Hepatic stellate cell (primary cell): Measurements from ENCODE around the gene AADACL4.

Experiments
- DNase-seq: peaks from one replicate; pipeline ENCODE4 v3.0.0; 2011; ENCODE audit warnings: low spot score

Gene AADACL4

GRCh38 chr1:12643785-12644184 lies at the start of gene AADACL4:
Gene AADACL4 (plus strand): TSS chr1:12644085. CDS start chr1:12644547, 462 bp downstream.
- no peak for DNase-seq

DNA sequence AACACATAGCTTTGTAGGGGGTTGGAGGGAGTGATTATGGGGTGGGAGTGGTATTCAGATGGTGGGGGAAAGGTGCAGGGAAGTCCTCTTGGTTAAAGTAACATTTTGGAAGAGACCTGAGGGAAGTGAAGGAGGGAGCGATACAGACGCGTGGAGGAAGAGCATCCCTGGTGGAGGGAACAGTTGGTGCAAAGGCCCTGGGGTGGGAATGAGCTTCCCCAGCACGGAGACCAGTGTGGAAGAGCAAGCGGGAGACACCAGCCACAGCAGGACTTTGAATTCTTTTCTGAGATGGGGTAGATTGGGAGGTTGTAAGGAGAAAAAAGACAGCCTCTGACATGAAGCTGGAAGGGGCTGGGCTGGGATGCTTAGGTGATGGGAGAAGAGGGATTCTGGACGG lies 49.4 kb upstream of the AADACL4 start:
- DNase-seq: no peak

GRCh38 chr1:12594966-12595756 lies 48.7 kb upstream of the AADACL4 start:
- DNase-seq: peak; percentile 76

DNA sequence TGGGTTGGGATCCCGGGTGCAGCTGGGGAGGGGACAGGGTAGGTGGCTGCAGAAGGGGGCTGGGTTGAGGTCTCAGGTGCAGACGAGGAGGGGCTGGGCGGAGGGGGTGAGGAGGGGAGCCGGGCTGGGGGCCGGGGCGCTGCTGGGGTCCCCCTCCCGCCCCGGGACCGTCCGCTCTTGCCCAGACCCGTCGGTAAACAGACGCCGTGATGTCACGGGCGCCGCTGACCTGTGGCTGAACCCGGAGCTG lies 48.2 kb upstream of the AADACL4 start:
- DNase-seq: no peak

DNA sequence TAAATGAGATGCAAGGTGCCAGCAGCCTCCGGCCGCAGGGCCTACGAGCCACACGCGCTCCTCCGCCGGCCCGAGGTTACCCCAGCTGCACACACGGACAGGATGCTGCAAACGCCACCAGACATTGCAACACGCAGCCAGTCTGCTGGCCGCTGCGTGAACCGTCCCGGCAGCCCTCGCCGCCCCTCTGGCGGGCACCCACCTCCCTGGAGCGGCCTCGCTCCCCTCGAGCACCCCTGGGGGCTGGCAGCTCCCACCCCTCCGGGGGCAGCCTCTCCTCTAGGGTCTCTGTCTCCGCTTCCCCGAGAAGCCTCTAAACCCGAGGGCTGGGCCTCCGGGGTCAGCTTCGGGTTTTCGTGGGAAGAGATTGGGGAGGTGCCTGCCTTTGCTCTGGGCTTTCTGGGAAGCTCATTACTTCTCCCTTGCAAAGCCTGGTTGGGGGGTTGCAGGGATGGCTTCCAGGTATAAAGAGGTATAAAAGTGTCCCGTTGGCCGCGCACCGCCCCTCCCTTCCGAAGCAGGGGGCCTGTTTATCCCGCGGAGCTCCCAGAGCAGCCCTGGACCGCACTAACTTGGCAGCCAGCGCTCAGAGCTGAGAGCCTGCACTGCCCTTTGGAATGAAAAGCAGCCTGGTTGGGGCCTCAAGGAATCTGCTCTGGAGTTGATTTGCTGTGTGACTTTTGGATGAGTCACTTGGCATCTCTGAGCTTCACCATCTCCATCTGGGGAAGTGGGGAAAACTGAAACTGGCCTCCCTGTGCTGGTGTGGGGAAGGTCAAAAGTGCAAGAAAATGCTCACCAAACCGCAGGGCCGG lies 47.7 kb upstream of the AADACL4 start:
- DNase-seq: peak; percentile 98

GRCh38 chr1:12597792-12598191 lies 46.1 kb upstream of the AADACL4 start:
- DNase-seq: no peak

- no peak for DNase-seq
These were observed 44.9 kb upstream of the AADACL4 start for GRCh38 chr1:12598974-12599373.

- no peak for DNase-seq
These were observed 44.2 kb upstream of the AADACL4 start for GRCh38 chr1:12599657-12600056.

DNA sequence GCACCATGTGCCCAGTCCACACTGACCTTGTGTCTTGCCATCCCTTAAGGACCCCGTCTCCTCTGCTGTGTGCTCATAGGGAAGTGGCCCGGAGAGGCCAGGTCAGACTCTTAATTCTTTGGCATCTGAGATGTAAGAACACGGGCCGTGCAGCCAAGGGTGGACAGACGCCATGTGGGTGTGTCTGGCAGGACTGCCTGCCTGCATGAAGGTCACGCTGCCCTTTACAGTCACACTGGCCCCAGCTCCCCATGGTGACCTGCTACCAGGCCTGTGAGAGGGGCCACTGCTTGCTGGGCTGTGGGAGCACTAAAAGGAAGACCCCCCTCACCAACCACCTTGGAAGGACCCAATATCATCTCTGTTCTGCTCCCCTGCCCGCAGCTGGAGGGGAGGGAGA lies 43.5 kb upstream of the AADACL4 start:
- no peak for DNase-seq

DNA sequence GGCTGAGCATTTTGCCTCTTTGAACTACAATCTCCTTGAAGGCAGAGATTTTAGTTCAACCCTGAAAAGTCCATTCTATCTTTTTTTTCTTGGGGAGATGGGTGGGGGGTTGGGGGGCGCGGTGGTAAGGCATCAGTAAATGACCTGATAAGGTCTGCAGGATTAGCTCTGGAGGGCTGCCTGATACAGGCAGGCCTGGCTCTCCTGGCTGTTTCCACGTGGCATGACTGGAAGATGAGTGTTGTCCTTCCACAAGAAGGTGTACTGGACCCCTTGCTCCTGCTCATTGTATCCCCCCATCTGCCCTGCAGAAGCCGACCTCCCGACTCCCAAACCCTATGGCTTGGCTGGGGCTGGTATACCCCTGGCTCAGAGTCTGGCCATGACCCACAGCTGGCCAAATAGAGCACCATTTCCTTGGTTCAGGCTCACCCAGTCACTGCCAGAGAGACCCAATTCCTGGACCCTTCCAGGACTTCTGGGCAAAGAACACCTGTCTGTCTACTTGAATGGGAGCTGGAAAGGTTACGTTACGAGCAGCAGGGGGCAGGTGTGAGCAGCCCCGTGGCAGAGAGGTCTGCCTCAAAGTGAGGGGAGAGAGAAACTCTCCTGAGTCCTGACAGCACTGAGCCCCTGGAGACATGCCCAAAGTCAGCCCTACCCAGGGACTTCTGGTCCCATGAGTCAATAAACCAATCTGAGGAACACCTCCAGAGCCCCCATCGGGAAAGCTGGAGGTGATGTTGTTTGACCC lies 42.8 kb upstream of the AADACL4 start:
- no peak for DNase-seq

DNA sequence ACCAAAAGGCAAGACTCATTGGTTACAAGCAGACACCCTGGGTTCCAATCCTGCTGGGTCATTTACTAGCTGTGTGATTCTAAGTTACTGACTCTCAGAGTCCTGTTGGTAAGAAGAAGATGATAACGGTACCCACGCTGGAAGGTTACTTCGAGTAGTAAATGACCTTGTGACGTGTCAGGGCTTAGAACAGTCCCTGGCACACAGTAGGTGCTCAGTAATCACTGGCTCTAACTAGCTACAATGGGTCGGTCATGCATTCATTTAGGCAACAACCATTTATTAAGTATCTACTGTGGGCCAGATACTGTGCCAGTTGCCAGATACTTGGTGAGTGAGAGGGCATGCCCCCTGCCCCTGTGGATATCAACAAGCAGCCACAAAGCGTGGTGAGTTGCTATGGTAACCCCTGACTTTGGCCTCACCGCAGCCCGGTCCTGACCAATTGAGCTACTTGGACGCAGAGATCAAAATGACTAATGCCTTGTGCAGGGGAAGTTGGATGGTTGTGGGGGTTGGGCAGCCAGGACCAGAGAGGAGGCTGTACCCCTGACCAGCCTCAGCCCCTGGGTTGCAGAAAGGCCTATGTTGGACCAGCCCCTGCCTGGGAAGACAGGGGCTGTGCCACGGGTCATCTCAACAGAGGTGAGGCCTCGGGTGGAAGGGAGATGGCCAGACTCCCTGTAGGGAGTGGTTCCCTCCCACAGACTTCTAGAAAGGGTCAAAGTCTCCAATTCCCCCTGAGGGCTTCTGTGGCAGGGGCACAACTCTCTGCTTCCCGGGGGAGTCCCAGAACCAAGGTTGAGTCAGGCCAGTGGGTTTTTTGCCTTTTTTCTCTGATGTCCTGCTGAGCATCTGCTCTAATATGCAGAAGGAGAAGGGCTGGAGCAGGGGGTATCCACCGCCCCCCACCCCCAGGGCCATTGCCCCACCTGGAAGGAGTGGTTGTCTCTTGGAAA lies 41.9 kb upstream of the AADACL4 start:
- DNase-seq: peak; percentile 84

DNA sequence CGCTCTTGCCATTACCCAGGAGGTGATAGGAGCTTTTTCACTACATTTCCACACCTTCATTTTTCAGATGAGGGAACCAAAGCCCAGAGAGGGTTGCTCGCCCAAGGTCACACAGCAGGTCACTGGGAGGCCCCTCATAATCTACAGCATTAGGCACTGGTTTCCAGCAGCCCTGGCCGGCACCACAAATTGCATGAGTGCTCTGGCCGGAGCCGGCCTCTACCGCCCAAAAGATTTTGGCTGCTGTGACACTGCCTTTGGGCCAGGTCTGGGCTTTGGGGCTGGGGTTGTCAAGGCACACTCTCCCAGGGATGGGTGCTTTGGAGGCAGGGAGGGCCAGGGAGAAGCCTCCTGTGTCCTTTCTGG lies 41.2 kb upstream of the AADACL4 start:
- DNase-seq: no peak

DNA sequence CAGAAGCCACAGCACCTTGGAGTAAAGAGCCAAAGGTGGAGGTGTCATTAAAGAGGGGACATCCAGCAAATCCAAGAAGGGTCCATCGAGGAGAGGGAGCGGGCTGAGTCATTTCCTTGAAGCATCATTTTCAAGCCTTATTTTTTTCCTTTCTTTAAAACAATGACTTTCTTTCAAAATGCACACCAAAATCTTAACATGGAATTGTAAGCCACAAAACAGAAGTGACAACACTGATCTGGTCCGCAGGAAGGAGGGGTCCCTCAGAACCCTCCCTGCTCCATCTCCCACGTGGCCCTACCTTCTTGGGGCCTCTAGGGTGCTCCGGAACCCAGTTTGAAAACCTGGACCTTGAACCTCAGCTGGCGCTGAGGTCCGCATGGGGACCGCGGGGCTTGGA lies 40.7 kb upstream of the AADACL4 start:
- no peak for DNase-seq

GRCh38 chr1:12604114-12604874 lies 39.6 kb upstream of the AADACL4 start:
- DNase-seq: peak; percentile 94

- DNase-seq: no peak
These were observed 38.9 kb upstream of the AADACL4 start for GRCh38 chr1:12604986-12605385.

DNA sequence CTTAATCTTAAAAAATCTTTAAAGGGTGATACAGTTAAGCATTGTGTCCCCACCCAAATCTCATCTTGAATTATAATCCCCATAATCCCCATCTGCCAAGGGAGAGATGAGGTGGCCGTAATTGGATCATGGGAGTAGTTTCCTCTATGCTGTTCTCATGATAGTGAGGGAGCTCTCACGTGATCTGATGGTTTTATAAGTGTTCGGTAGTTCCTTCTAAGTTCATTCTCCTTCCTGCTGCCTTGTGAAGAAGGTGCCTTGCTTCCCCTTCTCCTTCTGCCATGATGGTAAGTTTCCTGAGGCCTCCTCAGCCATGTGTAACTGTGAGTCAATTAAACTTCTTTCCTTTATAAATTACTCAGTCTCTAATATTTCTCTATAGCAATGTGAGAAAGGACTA lies 36.6 kb upstream of the AADACL4 start:
- no peak for DNase-seq

DNA sequence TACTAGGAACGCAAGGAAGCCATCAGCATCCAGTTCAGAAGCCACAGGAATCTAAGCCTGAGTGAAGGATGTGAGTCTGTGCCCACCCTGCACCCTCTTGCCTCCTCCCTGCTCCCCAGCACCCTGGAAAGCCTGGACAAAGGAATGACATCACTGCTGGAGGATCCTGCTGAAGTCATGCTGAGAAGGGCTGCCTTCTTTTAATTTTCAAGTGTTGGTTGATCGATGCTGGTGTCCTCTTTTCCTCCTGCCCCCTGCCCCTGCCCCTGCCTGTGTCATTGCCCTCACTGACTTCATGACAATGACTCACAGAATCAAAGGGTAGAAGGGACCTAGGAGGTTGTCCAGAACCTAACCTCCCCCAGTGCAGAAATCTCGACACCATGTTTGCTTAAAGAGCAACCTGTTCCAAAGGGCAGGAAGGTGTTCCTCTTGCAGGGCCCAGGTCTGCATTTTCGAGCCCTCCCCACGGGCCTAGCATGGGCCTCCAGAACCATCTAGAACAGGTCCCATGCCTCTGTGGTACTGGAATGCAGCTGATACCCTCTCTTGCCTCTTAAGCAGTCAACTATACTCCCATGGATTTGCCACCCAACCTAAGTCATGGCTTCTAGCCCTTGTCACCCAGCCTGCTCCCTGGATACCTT lies 35.5 kb upstream of the AADACL4 start:
- no peak for DNase-seq

GRCh38 chr1:12609469-12610003 lies 34.3 kb upstream of the AADACL4 start:
- no peak for DNase-seq

DNA sequence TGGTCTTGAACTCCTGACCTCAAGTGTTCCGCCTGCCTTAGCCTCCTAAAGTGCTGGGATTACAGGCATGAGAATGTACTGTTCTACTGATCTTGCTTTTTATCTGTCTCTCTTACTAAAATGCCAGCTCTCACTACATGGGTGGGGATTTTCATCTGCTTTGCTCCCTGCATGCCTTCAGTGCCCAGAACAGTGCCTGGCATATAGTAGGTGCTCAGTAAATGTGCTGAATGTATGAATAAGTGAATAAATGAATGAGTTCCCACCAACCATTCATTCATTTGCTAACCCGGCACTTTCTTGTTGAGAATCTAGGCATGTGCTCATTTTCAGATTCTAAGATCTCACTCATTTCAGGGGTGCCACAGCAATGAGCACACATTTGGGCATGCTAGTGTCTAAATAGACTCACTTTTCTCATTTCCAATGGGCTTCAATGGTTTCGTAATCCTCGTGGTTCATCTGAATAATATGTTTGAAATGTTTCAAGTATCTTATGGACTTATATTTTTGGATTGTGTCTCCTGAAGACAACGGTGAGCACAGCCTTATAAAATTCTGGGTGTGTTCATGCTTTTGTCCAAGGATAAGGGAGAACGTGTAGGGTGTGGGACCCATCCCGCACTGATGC lies 33.5 kb upstream of the AADACL4 start:
- DNase-seq: no peak

- no peak for DNase-seq
These were observed 32.9 kb upstream of the AADACL4 start for GRCh38 chr1:12610941-12611340.
